Activated naive CD8-positive, alpha-beta T cell treated with anti-CD3 and anti-CD28 coated beads for 36 hours (primary cell): ENCODE data around the gene MLLT6. TPM values are rescaled to one million over a fixed set of nuclear protein-coding genes. Genes with fewer than 3 reads are reported as not detected.

Experiments used
- DNase-seq: peaks from one replicate; pipeline ENCODE4 v3.0.0; 2021
- H3K27ac Mint-ChIP-seq: one replicate; pipeline ENCODE4 v1.8.0; 2022; ENCODE audit warnings: mild to moderate bottlenecking, moderate library complexity, mixed read lengths
- H3K27me3 Mint-ChIP-seq: one replicate; pipeline ENCODE4 v1.8.0; 2022; ENCODE audit warnings: mild to moderate bottlenecking, mixed read lengths
- H3K36me3 Mint-ChIP-seq: one replicate; pipeline ENCODE4 v1.8.0; 2021; ENCODE audit warnings: mild to moderate bottlenecking, mixed read lengths
- H3K4me1 Mint-ChIP-seq: one replicate; pipeline ENCODE4 v1.8.0; 2021; ENCODE audit warnings: mixed read lengths
- H3K4me3 Mint-ChIP-seq: one replicate; pipeline ENCODE4 v1.8.0; 2022; ENCODE audit warnings: mild to moderate bottlenecking, moderate library complexity, mixed read lengths
- H3K9me3 Mint-ChIP-seq: one replicate; pipeline ENCODE4 v1.8.0; 2022; ENCODE audit warnings: mixed read lengths
- total RNA-seq, 2 experiments: library from RNA; stranded (reverse); gene quantifications; one replicate each; pipeline ENCODE4 v1.2.3, GENCODE V29; 2021

MLLT6 gene
- total RNA-seq, 2 experiments from 2014 or later = 125 to 130 TPM

DNA sequence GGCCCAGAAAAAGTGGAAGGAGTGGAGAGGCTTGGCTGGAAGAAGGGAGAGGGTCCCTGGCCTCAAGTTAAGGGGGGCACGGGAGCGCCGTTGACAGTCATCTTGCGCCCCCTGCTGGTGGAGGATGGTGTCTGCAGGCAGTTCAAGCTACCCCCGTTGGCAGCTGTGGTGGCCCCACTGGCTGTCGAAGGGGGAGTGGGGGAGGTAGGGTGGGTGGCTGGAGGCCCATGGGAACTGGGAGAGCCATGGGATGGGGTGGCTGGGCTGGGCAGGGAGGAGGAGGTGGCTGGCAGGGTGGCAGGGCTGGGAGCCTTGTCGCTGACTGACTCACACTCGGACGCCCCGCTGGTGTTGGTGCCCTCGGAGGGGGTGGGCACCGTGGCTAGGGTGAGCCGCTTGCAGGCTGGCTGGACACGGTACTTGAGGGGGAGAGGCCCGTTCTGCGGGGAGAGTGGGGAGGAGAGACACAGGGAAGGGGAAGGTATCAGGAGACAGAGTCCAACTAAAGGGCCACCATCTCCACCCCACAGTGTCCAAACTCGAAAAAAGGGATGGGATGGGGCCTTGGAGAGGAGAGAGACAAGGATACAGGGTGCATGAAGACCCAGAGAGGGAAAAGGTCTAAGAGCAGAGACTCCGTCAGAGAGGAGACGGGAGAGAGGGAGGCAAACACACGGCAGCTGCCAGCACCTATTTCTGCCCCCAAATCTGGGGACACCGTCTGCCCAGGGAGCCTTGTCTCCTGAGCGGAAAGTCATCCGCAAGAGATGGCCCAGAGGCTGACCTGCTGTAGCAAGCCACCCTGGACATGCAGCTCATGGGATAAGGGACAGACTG, 30.3 kb downstream of the MLLT6 start:
- peak; percentile 71 for DNase-seq
- Mint-ChIP-seq H3K4me3 (no peak overlapping the region), H3K27ac (peak overlapping the region; percentile 34), H3K27me3 (peaks cover 4% of the 10 kb centered on the region), H3K9me3 (no peaks in the 10 kb centered on the region), H3K4me1 (peaks cover 43% of the 10 kb centered on the region), H3K36me3 (peaks cover 12% of the 10 kb centered on the region)

DNA sequence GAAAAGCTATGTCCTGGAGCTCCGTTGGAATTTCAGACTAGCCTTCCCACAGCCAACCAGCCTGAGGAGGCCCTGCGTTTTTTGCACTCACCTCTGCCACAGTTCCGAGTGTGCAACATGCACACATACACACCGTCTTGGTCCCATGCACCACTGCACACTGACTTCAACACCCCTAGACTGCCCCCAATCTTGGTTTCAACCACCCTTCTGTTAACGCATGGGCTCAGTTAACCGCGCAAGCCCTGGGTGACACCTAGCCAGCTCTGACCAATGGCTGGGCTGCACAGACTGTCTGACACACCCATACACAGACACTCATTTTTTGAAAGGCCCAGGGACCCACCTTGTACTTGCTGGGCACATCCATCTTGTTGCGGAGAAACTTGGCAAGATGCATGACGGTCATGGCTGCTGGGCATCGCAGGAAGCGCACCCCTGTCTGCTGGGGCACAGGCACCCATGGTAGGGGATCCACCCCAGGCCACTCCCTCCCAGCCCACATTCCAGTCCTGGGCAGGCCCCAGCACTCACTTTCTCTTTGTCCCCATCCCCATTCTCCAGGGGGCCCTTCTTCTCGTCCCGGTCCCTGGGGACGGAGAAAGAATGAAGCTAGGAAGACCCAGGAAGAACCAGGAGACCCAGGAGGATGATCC, 33.1 kb downstream of the MLLT6 start:
- H3K36me3 Mint-ChIP-seq = no peaks in the 10 kb centered on the region
- no peaks in the 10 kb centered on the region for H3K9me3 Mint-ChIP-seq
- H3K4me3 Mint-ChIP-seq = no peak overlapping the region
- no peak overlapping the region for H3K27ac Mint-ChIP-seq
- no peak for DNase-seq
- peaks cover 22% of the 10 kb centered on the region for H3K4me1 Mint-ChIP-seq
- no peaks in the 10 kb centered on the region for H3K27me3 Mint-ChIP-seq

- Mint-ChIP-seq H3K9me3 (no peaks in the 10 kb centered on the region), H3K27me3 (peaks cover 1% of the 10 kb centered on the region), H3K27ac (no peak overlapping the region)
Observed at GRCh38 chr17:38738686-38739085, 33.6 kb downstream of the MLLT6 start.

GRCh38 chr17:38739305-38739704, 34.2 kb downstream of the MLLT6 start:
- Mint-ChIP-seq H3K36me3 (no peaks in the 10 kb centered on the region), H3K27me3 (peaks cover 7% of the 10 kb centered on the region), H3K27ac (no peak overlapping the region), H3K9me3 (no peaks in the 10 kb centered on the region), H3K4me1 (peaks cover 10% of the 10 kb centered on the region), H3K4me3 (no peak overlapping the region)
- DNase-seq = no peak

More at GRCh38 chr17:38738686-38739085, 33.6 kb downstream of the MLLT6 start:
- Mint-ChIP-seq H3K4me1 (peaks cover 17% of the 10 kb centered on the region), H3K4me3 (no peak overlapping the region), H3K36me3 (no peaks in the 10 kb centered on the region)
- DNase-seq = no peak

- peaks cover 15% of the 10 kb centered on the region for H3K27me3 Mint-ChIP-seq
- H3K27ac Mint-ChIP-seq = no peak overlapping the region
- H3K4me3 Mint-ChIP-seq = no peak overlapping the region
- no peaks in the 10 kb centered on the region for H3K36me3 Mint-ChIP-seq
- no peaks in the 10 kb centered on the region for H3K9me3 Mint-ChIP-seq
- DNase-seq = no peak
- peaks cover 4% of the 10 kb centered on the region for H3K4me1 Mint-ChIP-seq
Observed at GRCh38 chr17:38740044-38740443, 35.0 kb downstream of the MLLT6 start.

GRCh38 chr17:38740806-38741205, 35.7 kb downstream of the MLLT6 start:
- Mint-ChIP-seq H3K4me3 (no peak overlapping the region), H3K27ac (no peak overlapping the region), H3K4me1 (no peaks in the 10 kb centered on the region), H3K9me3 (no peaks in the 10 kb centered on the region), H3K36me3 (no peaks in the 10 kb centered on the region), H3K27me3 (peaks cover 20% of the 10 kb centered on the region)
- DNase-seq = no peak

DNA sequence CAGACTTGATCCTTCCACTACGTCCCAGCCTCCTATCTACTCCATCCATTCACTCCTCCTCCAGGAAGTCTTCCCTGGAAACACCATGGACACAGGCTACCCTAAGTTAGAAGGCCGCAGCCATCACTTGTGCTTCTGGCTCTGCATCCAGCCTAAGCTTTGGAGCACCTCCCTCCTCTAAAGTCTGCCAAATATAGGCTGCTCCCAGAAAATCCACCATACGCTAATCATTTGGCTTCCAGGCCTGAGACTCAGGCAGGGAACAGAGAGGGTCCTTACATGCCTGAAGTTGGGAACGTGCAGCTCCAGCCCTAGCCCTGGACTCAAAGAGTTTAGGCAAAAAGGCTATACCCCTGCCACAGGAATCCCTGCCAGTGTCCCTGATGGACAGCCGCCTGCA, 36.4 kb downstream of the MLLT6 start:
- Mint-ChIP-seq H3K9me3 (no peaks in the 10 kb centered on the region), H3K4me3 (no peak overlapping the region), H3K36me3 (no peaks in the 10 kb centered on the region), H3K4me1 (peaks cover 6% of the 10 kb centered on the region), H3K27ac (no peak overlapping the region), H3K27me3 (peaks cover 27% of the 10 kb centered on the region)
- no peak for DNase-seq

- DNase-seq = no peak
- no peak overlapping the region for H3K4me3 Mint-ChIP-seq
- H3K27me3 Mint-ChIP-seq = peaks cover 32% of the 10 kb centered on the region
- no peaks in the 10 kb centered on the region for H3K9me3 Mint-ChIP-seq
- no peak overlapping the region for H3K27ac Mint-ChIP-seq
- H3K36me3 Mint-ChIP-seq = no peaks in the 10 kb centered on the region
- H3K4me1 Mint-ChIP-seq = peaks cover 11% of the 10 kb centered on the region
Observed at GRCh38 chr17:38741921-38742410, 36.9 kb downstream of the MLLT6 start.

DNA sequence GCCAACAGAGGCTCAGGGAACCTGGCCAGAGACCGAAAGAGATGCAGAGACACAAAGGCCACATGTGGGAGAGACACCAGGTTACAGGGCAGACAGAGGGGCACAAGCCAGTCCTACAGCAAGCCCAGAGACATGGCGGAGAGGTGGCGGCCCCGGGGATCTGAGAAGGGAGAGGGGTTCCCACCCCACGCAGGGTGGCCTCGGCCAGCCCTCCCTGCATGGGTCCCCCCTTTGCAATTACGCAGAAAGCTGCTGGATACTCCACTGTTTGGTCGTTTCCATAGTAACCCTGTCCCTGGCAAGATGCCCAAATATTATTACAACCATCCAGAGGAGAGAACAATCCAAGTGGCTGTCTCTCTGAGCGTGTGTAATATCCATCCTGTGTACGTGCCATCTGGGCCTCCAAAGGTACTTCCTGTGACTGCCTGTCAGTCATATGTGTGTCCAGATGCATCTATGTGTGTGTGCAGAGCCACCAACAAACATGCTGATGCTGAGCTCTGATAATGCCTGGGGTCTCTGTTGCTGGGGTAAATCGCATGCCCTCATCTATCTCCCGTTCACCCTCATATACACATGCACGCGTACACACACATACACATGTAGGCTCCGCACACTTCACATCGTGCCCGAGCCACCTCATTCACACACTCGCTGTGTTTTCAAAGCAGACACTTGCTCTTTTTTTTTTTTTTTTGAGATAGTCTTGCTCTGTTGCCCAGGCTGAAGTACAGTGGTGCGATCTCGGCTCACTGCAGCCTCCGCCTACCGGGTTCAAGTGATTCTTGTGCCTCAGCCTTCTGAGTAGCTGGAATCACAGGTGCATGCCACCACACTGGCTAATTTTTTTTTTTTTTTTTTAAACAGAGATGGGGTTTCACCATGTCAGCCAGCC, 37.6 kb downstream of the MLLT6 start:
- Mint-ChIP-seq H3K36me3 (no peaks in the 10 kb centered on the region), H3K27me3 (peaks cover 33% of the 10 kb centered on the region), H3K9me3 (no peaks in the 10 kb centered on the region), H3K27ac (no peak overlapping the region), H3K4me3 (no peak overlapping the region), H3K4me1 (peaks cover 11% of the 10 kb centered on the region)
- no peak for DNase-seq

DNA sequence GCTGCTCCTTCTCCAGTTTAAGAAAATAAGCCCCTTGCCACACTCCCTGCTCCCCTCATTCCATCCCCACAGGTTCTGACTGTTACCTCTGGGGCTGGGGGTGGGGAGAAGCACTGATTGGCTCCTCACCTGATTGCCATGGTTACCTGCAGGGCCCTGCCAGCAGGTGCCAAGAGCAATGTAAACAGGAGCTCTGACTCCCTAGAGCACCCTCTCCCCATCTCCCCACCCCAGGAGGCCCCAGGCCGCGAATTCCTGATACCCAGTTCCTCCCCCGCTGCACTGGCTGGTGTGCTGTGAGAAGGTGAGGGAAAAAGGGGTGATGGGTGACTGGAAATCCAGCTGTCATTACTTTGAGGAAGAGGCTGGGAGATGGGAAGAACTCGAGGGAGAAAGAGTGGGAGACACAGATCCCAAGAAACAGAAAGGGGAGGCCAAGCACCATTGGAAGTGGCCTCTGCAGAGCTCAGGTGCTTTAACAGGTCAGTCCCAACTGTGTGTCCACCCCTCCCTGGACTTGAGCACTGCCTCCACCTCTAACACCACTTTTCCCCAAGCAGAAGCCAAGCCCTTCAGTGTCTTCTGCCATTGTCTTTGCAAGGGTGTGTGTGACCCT, 38.6 kb downstream of the MLLT6 start:
- no peaks in the 10 kb centered on the region for H3K36me3 Mint-ChIP-seq
- DNase-seq = no peak
- no peak overlapping the region for H3K27ac Mint-ChIP-seq
- no peaks in the 10 kb centered on the region for H3K9me3 Mint-ChIP-seq
- H3K4me3 Mint-ChIP-seq = no peak overlapping the region
- H3K27me3 Mint-ChIP-seq = peaks cover 39% of the 10 kb centered on the region
- peaks cover 11% of the 10 kb centered on the region for H3K4me1 Mint-ChIP-seq

DNA sequence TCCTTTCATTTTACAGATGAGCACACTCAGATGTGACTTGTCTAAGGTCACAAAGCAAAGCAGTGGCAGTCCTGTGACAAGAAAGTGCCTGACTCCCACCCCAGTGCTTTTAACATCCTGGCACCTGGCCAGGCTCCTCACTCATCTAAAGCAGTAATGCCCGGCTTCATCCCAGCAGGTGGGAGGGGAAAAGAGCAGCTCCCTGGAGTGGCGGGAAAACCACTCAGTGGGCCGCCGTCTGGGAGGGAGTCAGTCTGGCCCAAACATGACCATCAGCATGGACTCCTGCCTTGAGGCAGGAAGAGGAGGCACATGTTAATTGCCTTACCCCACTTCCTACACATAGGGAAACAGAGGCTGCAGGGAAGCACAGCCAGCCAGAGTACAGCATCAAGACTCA, 40.5 kb downstream of the MLLT6 start:
- Mint-ChIP-seq H3K36me3 (no peaks in the 10 kb centered on the region), H3K9me3 (no peaks in the 10 kb centered on the region), H3K27me3 (peaks cover 54% of the 10 kb centered on the region), H3K27ac (no peak overlapping the region), H3K4me3 (no peak overlapping the region), H3K4me1 (peaks cover 19% of the 10 kb centered on the region)
- DNase-seq = no peak

DNA sequence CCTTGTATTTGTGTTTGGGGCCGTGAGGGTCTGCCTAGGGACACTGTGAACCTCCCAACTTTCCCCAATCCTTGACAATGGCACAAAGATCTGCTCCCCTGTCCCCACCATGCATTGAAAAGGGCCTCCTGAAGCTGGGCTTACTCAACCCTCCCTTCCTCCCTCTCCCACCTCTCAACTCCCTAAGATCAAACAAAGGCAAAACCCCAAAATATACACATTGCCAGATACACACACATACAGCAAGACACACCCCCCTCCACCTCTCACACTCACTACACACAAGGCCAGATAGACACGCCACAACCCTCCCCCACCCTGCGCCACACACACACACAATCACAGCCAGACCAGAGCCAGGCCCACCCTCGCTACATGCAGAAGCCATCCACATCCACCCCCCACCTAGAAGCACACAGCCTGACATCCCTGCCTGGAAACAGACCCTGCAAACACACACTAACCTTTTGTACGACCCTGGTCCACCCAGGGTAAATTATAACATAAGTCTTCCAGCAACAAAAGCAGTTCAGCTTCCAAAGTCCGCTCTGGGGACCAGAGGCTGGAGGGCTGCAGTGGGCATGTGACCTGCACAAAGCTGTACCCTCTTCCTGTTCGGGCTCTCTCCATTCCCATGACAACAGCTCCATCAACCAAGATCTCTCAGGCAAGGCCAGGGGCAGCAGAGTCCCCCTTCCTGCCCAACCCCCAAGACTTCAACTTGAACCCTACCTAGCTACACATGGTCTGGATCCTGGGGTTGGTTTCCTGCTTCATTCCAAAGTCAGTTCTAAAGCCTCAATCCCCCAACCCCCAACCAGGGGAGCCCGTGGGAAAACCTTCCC, 41.2 kb downstream of the MLLT6 start:
- no peaks in the 10 kb centered on the region for H3K36me3 Mint-ChIP-seq
- no peaks in the 10 kb centered on the region for H3K9me3 Mint-ChIP-seq
- DNase-seq = no peak
- H3K27me3 Mint-ChIP-seq = peaks cover 60% of the 10 kb centered on the region
- H3K4me1 Mint-ChIP-seq = peaks cover 26% of the 10 kb centered on the region
- no peak overlapping the region for H3K27ac Mint-ChIP-seq
- peak overlapping the region; percentile 3 for H3K4me3 Mint-ChIP-seq

- Mint-ChIP-seq H3K36me3 (peaks cover 3% of the 10 kb centered on the region), H3K4me1 (peaks cover 33% of the 10 kb centered on the region), H3K9me3 (peaks cover 1% of the 10 kb centered on the region), H3K27ac (no peak overlapping the region), H3K4me3 (peak overlapping the region; percentile 3), H3K27me3 (peaks cover 68% of the 10 kb centered on the region)
- no peak for DNase-seq
Observed at GRCh38 chr17:38746849-38747462, 41.9 kb downstream of the MLLT6 start.
